Panc1 (cell line): ENCODE measurements around the gene ALG2. TPM values are rescaled to one million over a fixed set of nuclear protein-coding genes. Genes with fewer than 3 reads are reported as not detected.

Experiments
- ATAC-seq: fragments of 200-7000 bp; cut with Tn5 transposase; 2 replicates; pipeline ENCODE4 v1.9.1; 2020; ENCODE audit warnings: mild to moderate bottlenecking, moderate library complexity
- BruUV-seq: library from RNA; stranded (reverse); fragments of 400-500 nt; replicated peaks from 2 replicates; lab custom pipeline; 2021; lab: Mats Ljungman, UMichigan
- CTCF ChIA-PET: fragments of 300-600 bp; sonication (Branson Sonifier 250); formaldehyde crosslinking; loops from one replicate; lab custom pipeline; 2022; ENCODE audit warnings: antibody characterized with exemption; lab: Charles Lee
- POLR2A ChIA-PET: fragments of 300-600 bp; sonication (Branson Sonifier 250); formaldehyde crosslinking; loops from one replicate; lab custom pipeline; 2022; ENCODE audit warnings: antibody characterized with exemption; lab: Charles Lee
- DNase-seq: peaks from one replicate; pipeline ENCODE4 v3.0.0-alpha.2; 2010; ENCODE audit warnings: low read depth, low spot score
- H3K27ac ChIP-seq: 2 replicates; pipeline ENCODE4 v1.5.1; 2011; ENCODE audit warnings: mild to moderate bottlenecking, low read length, inconsistent platforms
- H3K27me3 ChIP-seq: fragments of 200-500 bp; sonication (Bioruptor generic); 2 replicates; pipeline ENCODE4 v1.6.0; 2014; ENCODE audit warnings: low read length, inconsistent platforms; ENCODE audit not compliant: control insufficient read depth, insufficient read depth
- H3K36me3 ChIP-seq: fragments of 200-500 bp; sonication (Bioruptor generic); 2 replicates; pipeline ENCODE4 v1.5.1; 2014; ENCODE audit warnings: inconsistent platforms, mild to moderate bottlenecking, low read length, moderate library complexity; ENCODE audit not compliant: control insufficient read depth, insufficient read depth
- H3K4me1 ChIP-seq: 2 replicates; pipeline ENCODE4 v1.5.1; 2011; ENCODE audit warnings: inconsistent platforms, mild to moderate bottlenecking, low read length, moderate library complexity; ENCODE audit not compliant: control insufficient read depth, insufficient read depth
- H3K4me3 ChIP-seq, 2 experiments: 2 replicates each; pipeline ENCODE4 v1.5.1; 2011 to 2012; ENCODE audit warnings: low read depth in 2 of 2, low read length in 2 of 2, mild to moderate bottlenecking in 2 of 2, inconsistent platforms in 1 of 2, moderate library complexity in 1 of 2
- H3K9me3 ChIP-seq: fragments of 200-500 bp; sonication (Bioruptor generic); 2 replicates; pipeline ENCODE4 v1.5.1; 2014; ENCODE audit warnings: low read depth, mild to moderate bottlenecking, inconsistent platforms, low read length, moderate library complexity; ENCODE audit not compliant: control insufficient read depth, insufficient read depth
- CTCF ChIP-seq: fragments of 450-650 bp; IDR thresholded peaks from 2 replicates; pipeline ENCODE4 v1.5.1; 2017; ENCODE audit warnings: mild to moderate bottlenecking
- POLR2AphosphoS5 ChIP-seq: IDR thresholded peaks from 2 replicates; pipeline ENCODE4 v1.6.1; 2012; ENCODE audit warnings: mild to moderate bottlenecking, low read depth, low read length, moderate library complexity
- REST ChIP-seq, 2 experiments: IDR thresholded peaks; 2 replicates each; pipeline ENCODE4 v1.6.1; 2011 to 2012; ENCODE audit warnings: low read depth in 2 of 2, control low read depth in 1 of 2, low read length in 1 of 2, mild to moderate bottlenecking in 1 of 2, moderate library complexity in 1 of 2; ENCODE audit not compliant: insufficient read depth in 1 of 2
- SIN3A ChIP-seq: IDR thresholded peaks from 2 replicates; pipeline ENCODE4 v1.6.1; 2012; ENCODE audit warnings: low read depth, mild to moderate bottlenecking, low read length, moderate library complexity, borderline replicate concordance; ENCODE audit not compliant: insufficient read depth
- TCF7L2 ChIP-seq: IDR thresholded peaks from 2 replicates; pipeline ENCODE4 v1.6.1; 2011; ENCODE audit warnings: mild to moderate bottlenecking, low read depth, low read length, inconsistent platforms
- in situ Hi-C: cut with HindIII; loops from 2 replicates; pipeline ENCODE4 v1.10.0; 2016; ENCODE audit warnings: low sequenced_read_pairs, low pct_unique_long_range_greater_than_20kb
- intact Hi-C: fragments of 100-400 bp; cut with micrococcal nuclease; formaldehyde crosslinking; loops from one replicate; pipeline ENCODE4 v1.10.0; 2022; ENCODE audit not compliant: unreplicated experiment
- total RNA-seq: library from RNA; stranded (reverse); gene quantifications from one replicate; pipeline ENCODE4 v1.2.1, GENCODE V29; 2021; ENCODE audit not compliant: unreplicated experiment

ALG2 gene
- total RNA-seq, 1 experiment from 2014 or later: 20.8 TPM

GRCh38 chr9:99226054-99226453 lies 4.3 kb upstream of the ALG2 start:
- H3K4me3 ChIP-seq: no peak overlapping the region
- in situ Hi-C loops (no loop called here), intact Hi-C loops (no loop called here)
- H3K4me1 ChIP-seq: peaks cover 3% of the 10 kb centered on the region; the same call in 1 of the 2 replicates
- DNase-seq (no peak), ATAC-seq (no peak)
- H3K36me3 ChIP-seq: peaks cover 19% of the 10 kb centered on the region
- no peaks in the 10 kb centered on the region for H3K9me3 ChIP-seq
- ChIA-PET POLR2A (no interaction called here), CTCF (no interaction called here)
- TF ChIP-seq TCF7L2 (no peak), SIN3A (no peak), POLR2AphosphoS5 (no peak), CTCF (no peak), REST (IDR thresholded peaks at IDR 0.05; ENCODE audit: insufficient read depth in 1 of 2, low read depth in 2 of 2, low read length in 1 of 2) (no peak)
- H3K27ac ChIP-seq: no peak overlapping the region
- no TSS peak for BruUV-seq
- H3K27me3 ChIP-seq: no peaks in the 10 kb centered on the region

- peaks cover 3% of the 10 kb centered on the region; the same call in 1 of the 2 replicates for H3K4me1 ChIP-seq
- intact Hi-C loops (no loop called here), in situ Hi-C loops (no loop called here)
- no peak for DNase-seq
- CTCF ChIA-PET: no interaction called here
- peaks cover 14% of the 10 kb centered on the region for H3K36me3 ChIP-seq
- no peaks in the 10 kb centered on the region for H3K9me3 ChIP-seq
- POLR2A ChIA-PET: no interaction called here
- no peak overlapping the region for H3K27ac ChIP-seq
- no peaks in the 10 kb centered on the region for H3K27me3 ChIP-seq
- ATAC-seq: no peak
- BruUV-seq: no TSS peak
- H3K4me3 ChIP-seq: no peak overlapping the region
- TF ChIP-seq SIN3A (no peak), REST (IDR thresholded peaks at IDR 0.05; ENCODE audit: insufficient read depth in 1 of 2, low read depth in 2 of 2, low read length in 1 of 2) (no peak), TCF7L2 (no peak), CTCF (no peak), POLR2AphosphoS5 (no peak)
Measured at GRCh38 chr9:99224445-99224844, 2.7 kb upstream of the ALG2 start.
